NCI-H524 (cell line): Measurements from ENCODE around the gene WFIKKN1.
"Not testable (repeated sequence)": the region's sequence is repeated elsewhere in the genome, so short reads cannot be mapped to it uniquely, and the experiment has no call there.

Experiments
- DNase-seq, 2 experiments: peaks; one replicate each; lab custom pipeline; 2025; lab: John Stamatoyannopoulos, UW

WFIKKN1 gene

GRCh38 chr16:595094-595528, 35.7 kb upstream of the WFIKKN1 start:
- no peak for DNase-seq

DNA sequence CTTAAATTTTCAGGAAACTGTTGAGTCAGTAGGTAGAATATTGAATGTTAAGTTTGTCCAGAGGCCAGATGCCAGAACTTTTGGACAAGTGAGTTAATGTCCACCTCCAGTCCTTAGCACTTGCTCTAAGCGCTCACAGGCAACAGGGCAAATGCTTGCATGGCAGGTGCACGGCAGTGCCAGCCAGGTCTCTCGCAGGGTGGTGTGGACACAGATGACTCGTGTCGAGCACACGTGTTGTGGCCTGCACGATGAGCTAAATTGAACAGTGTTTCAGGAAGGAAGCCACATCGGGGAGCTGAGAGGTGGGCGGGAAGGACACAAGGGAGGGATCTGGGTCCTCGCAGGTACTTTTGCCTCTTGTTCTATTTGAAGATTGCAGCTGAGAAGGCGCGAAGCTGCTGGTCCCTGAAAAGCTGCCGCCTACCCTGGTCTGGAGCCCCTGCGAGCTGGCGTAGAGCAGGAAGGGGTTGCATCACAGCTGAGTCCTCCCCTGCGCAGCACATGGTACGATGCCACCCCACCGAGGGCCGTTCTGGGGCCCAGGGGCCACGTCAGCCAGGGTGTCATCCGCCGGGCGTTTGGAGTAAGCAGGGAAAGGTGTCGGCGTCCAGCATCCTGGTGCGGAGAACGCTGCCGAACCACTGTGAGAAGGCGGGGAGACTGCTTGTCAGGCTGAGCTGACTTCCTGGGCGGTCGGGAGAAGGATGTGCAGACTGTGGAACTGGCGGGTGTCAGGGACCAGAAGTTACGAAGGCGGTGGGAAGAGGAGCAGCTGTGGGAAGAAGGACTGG, 34.6 kb upstream of the WFIKKN1 start:
- DNase-seq: no peak

GRCh38 chr16:596736-597060, 34.1 kb upstream of the WFIKKN1 start:
- no peak for DNase-seq

GRCh38 chr16:597655-598054, 33.1 kb upstream of the WFIKKN1 start:
- DNase-seq: not testable (repeated sequence)

GRCh38 chr16:598823-599739, 31.7 kb upstream of the WFIKKN1 start:
- no peak for DNase-seq

- DNase-seq: peak; percentile 32 to 78
Measured at GRCh38 chr16:600781-601180, 30.0 kb upstream of the WFIKKN1 start.

DNA sequence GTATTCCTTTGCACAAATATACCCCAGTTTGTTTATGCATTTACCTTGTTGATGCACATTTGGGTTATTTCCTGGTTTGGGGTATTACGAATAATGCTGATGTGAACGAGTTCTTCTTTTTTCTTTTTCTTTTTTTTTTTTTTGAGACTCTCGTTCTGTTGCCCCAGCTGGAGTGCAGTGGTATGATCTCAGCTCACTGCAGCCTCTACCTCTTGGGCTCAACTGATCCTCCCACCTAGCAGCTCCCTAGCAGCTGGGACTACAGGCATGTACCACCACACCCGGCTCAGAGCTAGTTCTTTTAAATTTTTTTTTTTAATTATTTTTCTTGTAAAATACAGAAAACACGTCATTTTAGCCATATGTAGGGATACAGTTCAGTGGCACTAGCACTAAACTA, 26.9 kb upstream of the WFIKKN1 start:
- no peak for DNase-seq

- peak; percentile 97 to 99 for DNase-seq
Measured at GRCh38 chr16:606656-607307, 24.0 kb upstream of the WFIKKN1 start.

DNA sequence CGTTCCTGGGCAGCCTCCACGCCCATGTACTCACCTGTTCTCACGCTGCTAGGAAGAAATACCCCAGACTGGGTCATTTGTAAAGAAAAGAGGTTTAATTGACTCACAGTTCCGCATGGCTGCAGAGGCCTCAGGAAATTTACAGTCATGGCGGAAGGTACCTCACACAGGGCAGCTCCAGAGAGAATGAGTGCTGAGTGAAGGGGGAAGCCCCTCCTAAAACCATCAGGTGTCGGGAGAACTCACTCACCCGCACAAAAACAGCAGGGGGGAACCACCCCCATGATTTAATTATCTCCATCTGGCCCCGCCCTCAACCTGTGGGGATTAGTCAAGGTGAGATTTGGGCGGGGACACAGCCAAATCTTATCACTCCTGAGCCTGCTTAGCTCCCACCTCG, 22.8 kb upstream of the WFIKKN1 start:
- DNase-seq: no peak

DNA sequence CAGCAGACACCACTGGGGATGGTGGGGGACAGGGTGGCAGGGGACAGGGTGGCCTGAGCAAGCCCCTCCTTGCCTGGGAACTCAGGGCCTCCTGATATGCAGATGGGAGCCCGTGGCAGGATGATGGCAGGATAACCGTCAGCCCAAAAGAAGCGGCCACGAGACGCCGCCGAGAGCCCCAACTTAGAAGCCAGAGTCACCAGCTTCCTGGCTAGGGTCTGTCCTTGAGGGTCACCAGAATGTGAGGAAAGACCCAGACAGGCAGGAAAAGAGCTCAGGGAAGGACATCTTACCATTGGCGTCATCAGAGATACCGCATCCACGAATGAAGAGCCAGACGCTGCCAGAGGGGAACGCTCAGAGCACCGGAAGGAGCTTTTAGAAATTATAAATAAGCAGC, 21.5 kb upstream of the WFIKKN1 start:
- no peak for DNase-seq

GRCh38 chr16:609984-610383, 20.8 kb upstream of the WFIKKN1 start:
- no peak for DNase-seq

GRCh38 chr16:610513-611381, 20.0 kb upstream of the WFIKKN1 start:
- peak in 1 of 2 experiments; percentile 56 for DNase-seq

DNA sequence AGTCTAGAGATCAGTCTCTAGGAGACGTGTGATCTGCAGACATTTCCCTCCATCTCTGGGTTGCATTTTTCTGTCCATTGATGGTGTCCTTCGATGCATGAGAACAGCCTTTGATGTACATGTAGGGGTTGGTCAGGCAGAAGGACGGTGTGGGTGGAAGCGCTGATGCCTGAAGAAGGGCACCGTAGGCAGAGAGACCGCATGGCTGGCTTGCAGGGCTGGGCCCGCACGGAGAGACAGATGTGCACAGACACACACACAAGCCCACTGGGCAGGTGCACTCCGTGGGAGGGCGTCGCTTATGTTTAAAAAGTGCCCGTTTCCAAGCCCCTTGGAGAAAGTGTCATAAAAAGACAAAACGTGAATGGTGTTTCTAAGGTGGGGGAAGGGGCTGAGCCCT, 15.7 kb upstream of the WFIKKN1 start:
- no peak for DNase-seq

GRCh38 chr16:616733-617586, 13.8 kb upstream of the WFIKKN1 start:
- DNase-seq: no peak

- no peak for DNase-seq
Measured at GRCh38 chr16:617855-618254, 12.9 kb upstream of the WFIKKN1 start.

- DNase-seq: no peak
Measured at GRCh38 chr16:619476-620100, 11.2 kb upstream of the WFIKKN1 start.

DNA sequence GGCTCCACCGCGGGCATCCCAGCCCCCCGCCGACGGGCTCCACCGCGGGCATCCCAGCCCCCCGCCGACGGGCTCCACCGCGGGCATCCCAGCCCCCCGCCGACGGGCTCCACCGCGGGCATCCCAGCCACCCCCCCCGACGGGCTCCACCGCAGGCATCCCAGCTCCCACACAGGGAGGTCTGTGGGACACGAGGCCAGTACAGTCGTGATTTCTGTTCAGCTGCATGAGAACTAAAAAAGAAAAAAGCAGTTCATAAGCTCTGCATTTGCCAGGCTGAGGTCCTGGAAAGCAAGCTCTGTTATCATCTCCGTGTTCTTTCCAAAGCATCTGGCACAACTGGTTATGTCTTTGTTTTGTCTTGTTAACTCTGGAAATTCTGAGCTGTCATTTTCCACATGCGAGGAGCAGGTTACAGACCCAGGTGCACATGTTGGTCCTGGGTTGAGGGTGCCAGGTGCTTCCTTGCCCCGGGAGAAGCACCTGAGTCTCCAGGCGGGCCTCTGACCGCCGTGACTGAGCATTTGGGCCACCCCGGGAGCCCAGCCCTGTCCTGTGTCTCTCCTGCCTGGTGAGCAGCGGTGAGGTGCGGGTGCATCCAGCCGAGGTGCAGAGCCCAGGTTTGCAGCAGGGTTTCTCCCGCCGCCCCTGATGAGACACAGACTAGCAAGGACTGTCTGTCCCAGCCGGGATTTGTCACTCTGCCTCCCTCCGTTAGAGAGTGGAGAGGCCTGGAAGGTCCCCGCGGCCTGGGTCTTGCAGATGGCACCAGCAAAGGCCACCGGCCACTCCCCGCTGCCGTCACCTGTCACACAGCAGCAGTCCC, 9.9 kb upstream of the WFIKKN1 start:
- DNase-seq: no peak

DNA sequence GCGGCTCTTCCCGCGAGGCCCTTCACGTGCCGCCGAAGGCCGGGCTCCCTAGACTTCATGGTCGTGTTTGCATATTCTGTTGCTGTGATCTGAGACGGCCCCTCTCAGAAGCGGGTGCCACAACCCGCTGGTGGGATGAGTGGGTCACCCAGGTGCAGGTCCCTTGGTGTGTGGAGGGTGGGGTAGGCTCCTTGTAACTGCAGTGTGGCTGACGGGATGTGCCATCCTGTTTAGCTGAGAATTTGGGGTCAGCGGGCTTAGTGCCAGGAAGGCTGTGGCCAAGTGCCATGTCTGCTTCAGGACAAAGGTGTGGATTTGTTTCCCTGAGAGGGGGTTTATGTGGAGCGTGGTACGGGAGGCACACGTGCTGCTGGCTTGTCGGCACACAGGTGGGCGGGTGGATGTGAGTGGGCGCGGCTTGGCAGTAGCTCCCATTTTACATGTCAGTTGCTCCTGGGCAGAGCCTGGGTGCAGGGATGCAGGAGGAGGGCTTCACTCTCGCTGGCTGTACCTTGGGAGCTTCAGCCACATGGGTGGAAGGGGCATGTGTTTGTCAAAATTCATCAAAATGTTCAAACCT, 9.2 kb upstream of the WFIKKN1 start:
- DNase-seq: no peak

GRCh38 chr16:622920-623280, 7.9 kb upstream of the WFIKKN1 start:
- no peak for DNase-seq
